Pancreas (tissue), 10 donors: Measurements from ENCODE around the gene EML1. TPM values are rescaled to one million over a fixed set of nuclear protein-coding genes. Genes with fewer than 3 reads are reported as not detected.

ENCODE experiments used
- ATAC-seq, 4 donors: fragments of 200-7000 bp; cut with Tn5 transposase; one replicate each; pipeline versions ENCODE4 v1.8.0 to v1.9.1; 2020; ENCODE audit warnings: mild to moderate bottlenecking in 4 of 4, moderate library complexity in 4 of 4
- DNase-seq, 6 donors: peaks; one replicate each; pipeline ENCODE4 v3.0.0-alpha.2; 2020
- FAIRE-seq: peaks from 2 replicates; lab custom pipeline; 2012; peaks lifted over from hg19 to GRCh38; lab: Jason Lieb, UNC
- H3K27ac ChIP-seq, 4 donors: fragments of 200-600 bp; sonication (generic); 1 replicate in 3 of 4; 2 replicates in 1 of 4; pipeline versions ENCODE4 v1.5.0 to v1.8.0; 2020
- H3K27me3 ChIP-seq, 4 donors: fragments of 200-600 bp; one replicate each; pipeline ENCODE4 v1.8.0; 2021
- H3K36me3 ChIP-seq, 3 donors: fragments of 200-600 bp; sonication (generic) in 1 of 3; one replicate each; pipeline versions ENCODE4 v1.5.0 to v1.8.0; 2020 to 2021
- H3K4me1 ChIP-seq, 3 donors: fragments of 200-600 bp; one replicate each; pipeline ENCODE4 v1.8.0; 2021
- H3K4me3 ChIP-seq, 4 donors: fragments of 200-600 bp; sonication (generic) in 2 of 4; one replicate each; pipeline versions ENCODE4 v1.5.0 to v1.8.0; 2020 to 2021
- H3K9me3 ChIP-seq, 4 donors: fragments of 200-600 bp; one replicate each; pipeline ENCODE4 v1.8.0; 2021
- CTCF ChIP-seq, 4 donors: fragments of 200-600 bp; sonication (generic) in 3 of 4; IDR thresholded peaks; one replicate each; pipeline versions ENCODE4 v1.5.0 to v1.8.0; 2021; ENCODE audit warnings: antibody characterized with exemption in 4 of 4
- WGBS, 2 donors: extraction: QIAGEN DNeasy Blood & Tissue Kit; methylation state at CpG; one replicate each; pipeline ENCODE4 v1.1.7; 2013; 5-methylcytosine and 5-hydroxymethylcytosine counted together
- intact Hi-C, 3 donors: fragments of 100-400 bp; cut with DNase I; formaldehyde crosslinking; loops; one replicate each; pipeline versions ENCODE4 v1.11.1 to v1.14.2; 2022
- polyA plus RNA-seq, 2 donors: library from polyadenylated mRNA; stranded (reverse); fragments of 200-250 nt; gene quantifications; one replicate each; pipeline ENCODE4 v1.2.3, GENCODE V29; 2013
- total RNA-seq, 6 donors: library from RNA; stranded (reverse); fragmentation: NEBNext Ultra II Directional in 4 of 6; extraction: Animal tissue kit (Norgen Biotek cat#: 25700) in 4 of 6; gene quantifications; one replicate each; pipeline versions ENCODE4 v1.2.1 to v1.2.4, GENCODE V29; 2021 to 2023
- donor health status: healthy with polysubstance abuse.
- donor health status: DM: no; HTN: no; CAD: no; lungs with moderate emphysema.
- donor health status: DM: no; HTN: no; CAD: no.
- donor health status: control.
- donor health status: control.
- donor health status: Bipolar disorder and iron deficiency.
- donor health status: DM: yes; HTN: yes; CAD: no.
- donor health status: DM: no; HTN: no; CAD: no.
- donor health status: DM: no; HTN: no; CAD: no.
- donor health status: DM: yes; HTN: yes; CAD: no.

EML1 gene
- total and polyA plus RNA-seq, 8 donors = 3.8 to 13.4 (median 9.7) TPM

GRCh38 chr14:99885649-99885958 lies 92.4 kb downstream of the EML1 start:
- TF ChIP-seq CTCF (IDR thresholded peaks at IDR 0.05) = no peak
- H3K27me3 ChIP-seq = no peaks in the 10 kb centered on the region
- no peak for ATAC-seq
- no peak overlapping the region for H3K27ac ChIP-seq
- intact Hi-C loops = loop anchor here in 2 of 3 donors (5.0 kb wide), 2 partner anchors 158 to 208 kb away; no protein-coding TSS in a partner anchor
- FAIRE-seq = no peak
- no peaks in the 10 kb centered on the region for H3K9me3 ChIP-seq
- H3K36me3 ChIP-seq = no peaks in the 10 kb centered on the region
- 54 to 60% methylated on average over 3 of the region's 3 CpGs for WGBS, 2 donors
- peaks cover 0 to 1% (median 0%) of the 10 kb centered on the region in 3 donors for H3K4me1 ChIP-seq
- DNase-seq = no peak
- H3K4me3 ChIP-seq = no peak overlapping the region

- no peak for DNase-seq
- FAIRE-seq = no peak
- H3K4me3 ChIP-seq = no peak overlapping the region
These were observed 94.2 kb downstream of the EML1 start for GRCh38 chr14:99887407-99887806.

GRCh38 chr14:99888149-99888548 lies 94.9 kb downstream of the EML1 start:
- no peak for ATAC-seq

More at GRCh38 chr14:99887407-99887806, 94.2 kb downstream of the EML1 start:
- no peak for TF ChIP-seq CTCF (IDR thresholded peaks at IDR 0.05)
- ATAC-seq = no peak
- no peaks in the 10 kb centered on the region for H3K4me1 ChIP-seq
- H3K27me3 ChIP-seq = no peaks in the 10 kb centered on the region
- no peaks in the 10 kb centered on the region for H3K36me3 ChIP-seq
- no peak overlapping the region for H3K27ac ChIP-seq
- intact Hi-C loops = loop anchor here in 2 of 3 donors (5.0 kb wide), 2 partner anchors 160 to 210 kb away; no protein-coding TSS in a partner anchor
- WGBS, 2 donors = 93% methylated on average over 9 of the region's 9 CpGs
- no peaks in the 10 kb centered on the region for H3K9me3 ChIP-seq

GRCh38 chr14:99889268-99889667 lies 96.1 kb downstream of the EML1 start:
- Histone ChIP-seq H3K9me3 (no peaks in the 10 kb centered on the region), H3K27me3 (no peaks in the 10 kb centered on the region), H3K4me1 (no peaks in the 10 kb centered on the region), H3K27ac (no peak overlapping the region), H3K4me3 (no peak overlapping the region), H3K36me3 (no peaks in the 10 kb centered on the region)
- intact Hi-C loops = loop anchor here in 2 of 3 donors (5.0 kb wide), 2 partner anchors 162 to 212 kb away; no protein-coding TSS in a partner anchor
- 92 to 95% methylated on average over 11 of the region's 11 CpGs for WGBS, 2 donors
- FAIRE-seq (no peak), ATAC-seq (no peak), DNase-seq (peak in 1 of 6 donors; percentile 33)
- TF ChIP-seq CTCF (IDR thresholded peaks at IDR 0.05) = no peak

More at GRCh38 chr14:99888149-99888548, 94.9 kb downstream of the EML1 start:
- DNase-seq = no peak
- FAIRE-seq = no peak
- Histone ChIP-seq H3K9me3 (no peaks in the 10 kb centered on the region), H3K4me3 (no peak overlapping the region), H3K27me3 (no peaks in the 10 kb centered on the region), H3K27ac (no peak overlapping the region), H3K4me1 (no peaks in the 10 kb centered on the region), H3K36me3 (no peaks in the 10 kb centered on the region)
- WGBS, 2 donors = 90 to 91% methylated on average over 5 of the region's 5 CpGs
- TF ChIP-seq CTCF (IDR thresholded peaks at IDR 0.05) = no peak
- intact Hi-C loops = loop anchor here in 2 of 3 donors (5.0 kb wide), 2 partner anchors 161 to 211 kb away; no protein-coding TSS in a partner anchor

- ATAC-seq = no peak
- Histone ChIP-seq H3K27me3 (no peaks in the 10 kb centered on the region), H3K9me3 (no peaks in the 10 kb centered on the region), H3K36me3 (no peaks in the 10 kb centered on the region), H3K4me3 (no peak overlapping the region), H3K27ac (no peak overlapping the region), H3K4me1 (no peaks in the 10 kb centered on the region)
- DNase-seq = no peak
- intact Hi-C loops = no loop called here
- TF ChIP-seq CTCF (IDR thresholded peaks at IDR 0.05) = no peak
- 75 to 85% methylated on average over 2 of the region's 2 CpGs for WGBS, 2 donors
- FAIRE-seq = no peak
These were observed 98.1 kb downstream of the EML1 start for GRCh38 chr14:99891266-99891665.
